NCI-H748 treated with DMSO at 0.1 percent for 48 hours (cell line): ENCODE results near the gene MAGI2.
"Not testable (repeated sequence)": the region's sequence is repeated elsewhere in the genome, so short reads cannot be mapped to it uniquely, and the experiment has no call there.

Experiments
- DNase-seq: peaks from one replicate; lab custom pipeline; 2025; lab: John Stamatoyannopoulos, UW

Gene MAGI2

DNA sequence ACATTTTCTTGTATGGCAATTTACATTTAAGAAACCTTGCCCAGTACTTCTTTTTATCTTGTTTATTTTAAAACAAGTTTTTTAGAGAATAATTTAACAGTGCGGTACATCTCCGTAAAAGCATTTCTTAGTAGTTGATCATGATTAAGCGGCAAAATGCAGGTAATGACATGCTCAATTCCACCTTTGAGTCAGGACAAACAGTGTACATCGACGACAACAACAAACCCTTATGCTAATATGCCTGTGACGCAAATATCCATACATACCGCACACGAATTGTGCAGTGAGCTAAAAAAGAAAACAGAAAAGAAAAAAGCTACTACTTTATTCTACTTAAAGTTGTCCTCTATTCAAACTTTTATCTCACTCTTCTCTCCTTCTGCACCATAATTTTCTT is 1.9 kb downstream of the MAGI2 start:
- DNase-seq: no peak

DNA sequence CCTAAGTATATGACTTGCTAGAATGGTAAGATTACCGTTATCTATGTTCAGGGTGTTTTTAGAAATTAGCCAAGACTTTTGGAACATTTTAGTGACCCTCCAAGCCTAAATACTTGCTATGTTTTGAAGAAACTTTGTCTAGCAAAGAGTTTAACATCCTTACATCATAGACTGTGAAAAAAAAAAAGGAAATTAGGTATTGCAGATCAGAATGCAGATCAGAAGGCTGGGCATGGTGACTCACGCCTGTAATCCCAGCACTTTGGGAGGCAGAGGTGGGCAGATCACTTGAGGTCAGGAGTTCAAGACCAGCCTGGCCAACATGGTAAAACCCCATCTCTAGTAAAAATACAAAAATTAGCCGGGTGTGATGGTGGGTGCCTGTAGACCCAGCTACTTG is 10.7 kb downstream of the MAGI2 start:
- DNase-seq: not testable (repeated sequence)

DNA sequence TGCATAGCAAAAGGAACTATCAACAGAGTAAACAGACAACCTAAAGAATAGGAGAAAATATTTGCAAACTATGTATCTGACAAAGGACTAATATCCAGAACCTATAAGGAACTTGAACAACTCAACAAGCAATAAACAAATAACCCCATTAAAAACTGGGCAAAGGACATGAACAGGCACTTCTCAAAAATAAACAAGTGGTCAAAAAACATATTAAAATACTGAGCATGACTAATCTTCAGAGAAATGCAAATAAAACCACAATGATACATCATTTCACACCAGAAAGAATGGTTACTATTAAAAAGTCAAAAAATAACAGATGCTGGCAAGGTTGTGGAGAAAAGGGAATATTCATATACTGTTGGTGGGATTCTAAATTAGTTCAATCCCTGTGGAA is 17.1 kb downstream of the MAGI2 start:
- no peak for DNase-seq

DNA sequence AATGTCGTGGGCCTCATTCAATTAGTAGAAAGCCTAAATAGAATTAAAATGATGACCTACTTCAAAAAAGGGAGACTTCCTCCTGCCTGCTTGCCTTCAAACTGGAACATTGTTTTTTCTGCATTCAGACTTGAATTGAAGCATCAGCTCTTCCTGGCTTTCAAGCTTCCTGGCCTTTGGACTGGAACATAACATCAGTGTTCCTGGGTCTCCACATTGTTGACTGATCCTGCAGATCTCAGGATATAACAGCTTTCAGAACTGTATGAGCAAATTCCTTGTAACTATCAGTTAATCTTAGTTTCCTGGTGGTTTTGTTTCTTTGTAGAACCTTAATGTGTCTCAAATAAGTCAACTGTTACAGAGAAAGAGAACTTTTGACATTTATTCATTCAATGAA is 18.6 kb downstream of the MAGI2 start:
- no peak for DNase-seq

DNA sequence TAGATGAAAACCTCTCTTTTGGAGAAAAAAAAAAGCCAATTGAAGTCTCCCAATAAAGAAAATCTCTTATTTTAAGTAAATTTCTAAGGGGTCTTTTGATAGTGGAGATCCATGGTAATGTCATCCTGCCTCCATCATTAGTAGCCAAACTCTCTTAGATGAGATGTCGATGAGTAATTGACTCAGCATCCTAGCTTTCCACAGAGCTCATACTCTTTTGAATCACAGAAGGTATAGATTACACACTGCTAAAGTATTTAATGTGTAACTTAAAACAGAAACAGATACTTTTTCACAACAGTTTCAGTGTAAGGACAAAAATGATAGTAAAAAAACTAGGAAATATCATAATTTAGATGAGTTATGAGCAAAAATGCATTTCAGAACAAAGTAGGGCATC is 19.4 kb downstream of the MAGI2 start:
- no peak for DNase-seq

DNA sequence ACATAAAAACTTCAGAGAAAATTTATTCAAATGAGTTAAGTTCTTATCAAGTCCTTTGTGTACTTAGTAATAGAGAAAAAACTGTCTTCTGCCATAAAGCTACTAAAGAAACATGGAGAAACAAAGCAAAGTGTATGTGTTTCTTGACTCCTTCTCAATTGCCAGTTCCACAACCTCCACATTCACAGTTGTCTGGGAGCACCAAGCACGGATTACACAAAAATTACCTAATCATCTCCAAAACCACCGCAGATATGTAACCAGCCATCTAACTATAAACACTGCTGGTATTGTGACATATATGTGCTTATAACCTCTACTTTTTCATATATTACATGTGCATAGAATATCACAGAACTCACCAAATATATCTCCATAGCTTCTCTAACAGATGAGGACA is 23.1 kb downstream of the MAGI2 start:
- DNase-seq: no peak

DNA sequence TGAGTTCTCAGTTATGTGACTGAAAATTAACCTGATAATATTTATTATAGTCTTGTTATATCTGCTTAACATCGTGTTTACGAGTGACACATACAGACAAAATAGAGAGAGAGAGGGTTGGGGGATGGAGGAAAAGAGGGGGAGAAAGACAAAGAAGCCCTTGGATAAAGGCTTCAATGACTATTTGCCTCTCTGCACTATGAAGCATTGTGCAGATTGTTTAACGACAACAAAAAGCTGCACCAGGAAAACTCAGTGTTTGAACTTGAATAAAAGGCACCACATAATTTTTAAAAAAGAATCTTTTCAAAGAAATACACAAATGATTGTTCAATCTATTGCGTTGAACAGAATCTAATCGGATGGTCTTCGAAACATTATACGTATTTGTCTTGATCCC is 27.8 kb downstream of the MAGI2 start:
- DNase-seq: no peak

DNA sequence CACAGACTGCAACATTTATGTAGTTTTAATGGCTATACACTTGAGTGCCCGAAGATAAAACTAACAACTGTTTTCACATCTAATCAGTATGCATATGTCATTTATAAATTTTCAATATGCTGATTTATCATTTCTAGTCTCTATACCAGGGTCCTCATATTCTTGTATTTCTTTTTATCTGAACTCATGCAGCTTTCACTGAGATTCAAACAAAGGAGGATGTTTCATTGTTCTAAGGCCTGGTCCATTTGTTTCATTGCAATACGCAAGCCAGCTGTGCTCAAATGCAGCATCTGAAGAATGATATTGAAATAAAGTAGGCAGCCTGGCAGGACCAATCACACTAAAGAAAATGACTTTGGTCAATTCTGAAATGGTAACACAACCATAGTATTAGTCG is 31.7 kb downstream of the MAGI2 start:
- no peak for DNase-seq

DNA sequence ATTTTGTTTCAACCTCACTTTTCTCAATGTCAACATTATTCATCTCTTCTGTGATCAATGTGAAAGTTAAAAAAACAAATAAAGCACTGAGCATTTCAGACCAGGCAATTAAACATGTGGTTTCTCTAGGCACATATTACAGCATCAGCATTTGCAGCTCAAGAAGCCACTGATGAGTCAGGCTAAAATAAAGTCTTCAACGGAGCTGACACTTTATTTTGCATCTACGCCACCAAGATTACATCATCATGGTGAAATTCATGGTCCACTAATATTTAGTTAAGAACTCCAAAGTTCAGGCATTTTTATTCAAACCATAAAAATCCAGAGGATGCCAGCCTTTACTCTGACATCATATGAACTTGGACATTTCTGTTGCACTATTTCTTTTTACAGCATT is 33.0 kb downstream of the MAGI2 start:
- no peak for DNase-seq

DNA sequence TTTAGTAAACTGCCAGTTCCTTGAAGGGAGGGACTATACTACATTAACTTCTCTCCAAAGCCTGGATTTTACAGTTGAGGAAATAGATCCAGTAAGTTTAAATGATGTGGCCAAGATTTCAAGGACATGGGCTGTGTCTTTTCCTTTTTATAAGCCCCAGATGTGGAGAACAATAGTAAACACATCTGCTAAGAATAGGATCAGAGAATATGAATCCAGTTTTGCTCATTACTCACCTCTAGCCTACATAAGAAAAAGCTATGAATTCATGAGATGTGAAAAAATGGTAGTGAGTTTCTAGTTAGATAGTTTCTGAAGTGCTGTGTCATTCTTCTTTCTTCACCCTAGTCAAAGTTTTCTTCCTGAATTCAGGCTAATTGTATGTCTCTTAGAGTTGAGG is 38.6 kb downstream of the MAGI2 start:
- no peak for DNase-seq

DNA sequence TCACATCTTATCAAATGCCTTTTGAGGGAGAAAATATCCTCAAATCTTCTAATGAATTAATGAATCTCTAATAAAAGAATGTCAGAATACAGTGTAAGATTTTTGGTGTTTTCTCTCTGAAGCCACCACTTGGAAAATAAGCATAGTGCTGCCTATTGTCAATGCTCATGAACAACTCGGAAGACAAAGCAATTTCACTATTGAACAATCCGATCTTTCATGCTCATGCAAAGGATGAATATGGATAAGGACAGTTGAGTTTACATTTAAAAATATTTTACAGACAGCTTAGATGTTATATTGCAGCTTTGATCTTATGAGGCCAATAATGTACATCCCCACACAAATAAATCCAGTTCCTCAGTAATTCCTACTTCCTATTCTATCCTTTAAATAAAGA is 40.6 kb downstream of the MAGI2 start:
- DNase-seq: no peak

DNA sequence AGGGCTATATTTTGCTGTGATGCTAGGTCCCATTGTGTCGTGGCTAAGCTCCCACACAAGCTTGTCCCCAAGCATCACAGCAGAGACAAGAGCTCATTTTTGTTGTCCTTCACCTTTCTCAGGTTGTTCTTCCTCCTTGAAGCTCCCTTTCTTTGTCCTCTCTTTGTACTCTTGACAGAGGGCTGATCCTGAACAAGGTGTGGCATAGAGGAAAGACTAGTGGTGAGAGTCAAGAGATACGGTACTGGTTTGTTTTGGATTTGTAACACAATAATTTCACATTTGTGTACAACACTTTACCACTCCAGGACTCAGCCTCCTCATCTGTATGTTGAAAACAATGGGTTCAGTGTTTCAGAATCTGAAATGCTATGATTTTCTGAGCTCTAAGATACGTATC is 41.0 kb downstream of the MAGI2 start:
- DNase-seq: no peak

DNA sequence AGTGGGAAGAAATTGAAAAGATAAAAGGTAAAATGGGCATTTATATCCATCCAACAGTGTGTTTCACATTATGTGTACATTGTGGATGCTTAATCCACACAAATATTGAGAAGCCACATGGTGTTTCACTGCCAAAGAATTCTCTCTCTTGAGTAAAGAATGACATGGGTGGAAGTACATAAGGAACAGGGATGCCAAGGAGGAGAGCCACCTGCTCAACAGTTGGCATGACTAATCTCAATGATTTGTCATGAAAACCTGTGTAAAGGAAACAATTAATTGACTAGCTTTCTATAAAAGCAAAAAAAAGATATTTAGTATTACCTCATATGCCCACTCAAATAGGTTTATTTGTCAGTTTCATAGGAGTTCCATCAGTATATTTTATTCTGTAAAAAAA is 43.1 kb downstream of the MAGI2 start:
- DNase-seq: no peak

DNA sequence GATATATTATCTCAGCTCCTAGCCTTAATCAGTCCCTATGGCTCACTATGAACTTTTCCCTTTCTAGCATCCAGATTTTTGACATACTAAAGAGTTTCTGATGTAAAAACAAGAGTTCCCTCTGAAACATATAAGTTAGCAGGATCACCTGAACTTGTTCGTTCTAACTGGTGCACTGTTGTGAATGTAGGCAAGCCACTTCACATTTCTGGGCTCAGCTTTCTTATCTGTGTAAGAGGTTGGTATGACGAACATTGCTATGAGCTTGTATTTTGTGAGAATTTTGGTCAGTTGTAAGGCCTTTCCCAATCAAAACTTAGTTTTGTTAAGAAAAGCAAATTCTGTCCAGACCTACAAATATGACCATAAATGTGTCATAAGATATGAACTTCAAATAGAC is 46.1 kb downstream of the MAGI2 start:
- DNase-seq: no peak

DNA sequence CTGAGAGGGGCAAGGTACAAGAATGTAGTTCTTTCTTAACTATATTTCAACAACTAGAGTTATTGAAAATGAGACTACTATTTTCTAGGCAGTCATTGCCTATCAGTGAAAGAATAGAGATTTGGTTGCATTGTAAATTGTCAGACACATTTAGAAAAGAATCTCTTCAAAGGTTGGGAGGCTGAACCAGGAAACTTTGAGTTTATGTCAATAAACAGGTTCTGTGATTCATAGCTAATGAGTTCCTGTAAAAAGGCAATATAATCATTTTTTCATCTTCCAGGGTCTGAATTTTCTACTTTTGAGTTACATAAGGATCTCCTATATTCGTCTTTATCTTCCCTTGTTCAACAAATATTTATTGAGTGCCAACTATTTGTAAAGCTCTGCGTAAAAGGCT is 47.1 kb downstream of the MAGI2 start:
- DNase-seq: no peak

DNA sequence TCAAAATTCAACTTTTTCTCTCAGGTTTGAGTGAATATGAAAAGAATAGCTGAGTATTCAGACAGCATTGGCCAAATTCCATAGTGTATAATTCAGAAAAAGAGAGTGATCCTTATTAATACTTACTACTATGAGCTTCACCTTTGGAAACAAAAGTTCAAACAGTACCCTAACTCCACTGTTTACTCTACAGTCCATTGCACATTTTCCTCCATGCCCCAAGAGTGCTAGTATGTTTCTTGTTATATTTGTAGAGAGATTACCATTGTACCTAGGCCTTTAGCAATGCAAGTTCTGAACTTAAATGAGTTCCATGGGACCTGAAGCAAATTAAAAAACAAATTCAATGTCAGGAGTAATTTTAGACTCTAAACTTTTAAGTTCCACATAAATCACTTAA is 48.1 kb downstream of the MAGI2 start:
- DNase-seq: no peak

DNA sequence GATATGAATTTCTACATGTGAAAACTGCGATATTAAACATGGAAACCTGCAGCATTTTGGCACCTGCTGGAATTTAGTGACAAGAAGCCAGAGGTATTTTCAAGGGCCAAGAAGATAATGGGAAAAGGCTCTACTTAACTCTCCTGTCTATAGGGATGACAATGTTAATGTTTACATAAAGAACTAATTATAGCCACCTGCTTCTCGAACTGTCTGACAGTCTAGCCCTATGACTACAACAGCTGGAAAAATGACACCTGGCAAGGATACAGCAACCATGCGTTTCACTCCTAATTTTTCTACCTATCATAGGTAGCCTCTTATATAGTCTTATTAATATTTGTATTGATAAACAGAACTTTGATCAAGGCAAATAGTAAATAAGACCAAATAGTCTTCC is 49.6 kb downstream of the MAGI2 start:
- peak; percentile 66 for DNase-seq

DNA sequence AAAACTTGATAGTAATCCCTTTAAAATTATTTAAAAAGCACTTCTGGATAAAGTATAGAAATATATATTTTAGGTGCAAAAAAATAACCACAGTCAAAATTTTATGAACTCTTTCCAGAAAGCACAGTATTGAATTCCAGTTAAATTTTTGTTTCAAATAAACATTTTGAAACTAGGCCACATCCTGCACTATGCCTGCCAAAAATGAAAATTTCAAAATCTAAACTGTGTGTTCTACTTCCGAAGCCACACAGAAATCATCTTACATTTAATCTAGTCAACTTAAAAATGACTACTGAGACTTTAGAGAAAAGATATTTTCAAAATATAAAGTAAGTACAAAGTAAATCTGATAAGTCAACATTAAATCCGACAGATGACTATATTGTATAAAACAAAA is 50.0 kb downstream of the MAGI2 start:
- no peak for DNase-seq

DNA sequence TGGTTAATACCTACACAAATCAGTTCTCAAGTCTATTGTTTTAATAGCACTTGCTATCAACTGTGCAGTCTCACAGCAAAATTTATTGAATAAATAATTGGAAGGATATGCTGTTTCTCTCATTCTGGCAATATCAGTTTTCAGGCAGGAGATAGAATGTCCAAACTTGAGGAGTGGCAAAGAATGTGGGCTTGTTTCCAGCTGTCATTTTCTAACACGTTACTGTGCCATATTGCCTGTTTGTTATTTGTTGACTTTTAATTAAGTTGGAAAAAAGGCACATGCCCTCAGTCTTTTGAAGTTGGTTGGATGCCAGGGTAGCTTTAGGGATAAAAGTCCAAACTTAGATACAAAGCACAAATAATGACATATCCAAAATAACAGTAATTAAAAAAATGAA is 52.2 kb downstream of the MAGI2 start:
- no peak for DNase-seq

DNA sequence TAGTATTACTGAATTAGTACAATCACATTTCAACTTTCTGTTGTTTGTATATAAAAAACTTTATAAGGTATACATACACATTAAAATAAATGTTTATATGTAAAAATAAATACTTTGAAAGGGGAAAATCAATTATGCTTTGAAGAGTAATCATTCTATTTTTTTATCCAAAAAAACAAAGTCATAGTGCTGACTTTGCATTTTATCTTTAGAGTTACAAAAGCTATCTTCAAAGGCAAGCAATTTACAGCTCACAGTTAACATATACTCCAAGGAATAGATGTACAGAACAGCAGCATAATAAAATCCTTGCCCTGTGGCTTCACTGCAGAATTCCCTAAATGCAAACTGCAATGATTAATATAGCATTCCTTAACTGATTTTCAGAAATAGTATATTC is 53.2 kb downstream of the MAGI2 start:
- DNase-seq: no peak

DNA sequence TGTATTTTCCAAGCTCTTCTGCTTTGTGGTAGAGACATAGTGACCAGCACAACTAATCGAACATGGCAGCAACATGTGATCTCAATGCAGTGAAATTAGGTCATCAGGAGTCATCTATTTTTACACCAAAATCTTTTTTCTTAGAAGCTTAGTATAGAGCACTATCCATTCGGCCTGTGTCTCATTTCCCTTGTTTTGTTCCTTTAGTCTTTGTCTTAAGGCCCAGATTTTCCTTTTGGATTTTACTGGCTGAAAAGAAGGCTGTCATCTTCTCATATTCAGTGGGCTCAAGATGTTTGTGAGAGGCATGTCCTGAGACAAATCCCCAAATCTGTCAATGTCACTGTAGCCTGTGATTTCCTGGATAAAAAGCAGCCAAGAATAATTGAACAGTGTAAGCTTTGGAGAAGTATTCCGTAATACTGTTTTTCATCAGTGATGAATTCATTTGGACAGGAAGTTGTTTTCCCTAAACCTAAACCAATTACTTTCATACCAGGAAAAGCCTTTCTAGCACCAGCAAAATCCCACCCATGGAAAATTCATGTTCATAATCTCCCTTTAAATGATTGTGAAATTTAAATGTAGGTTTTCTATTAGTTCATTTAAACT is 55.2 kb downstream of the MAGI2 start:
- no peak for DNase-seq

DNA sequence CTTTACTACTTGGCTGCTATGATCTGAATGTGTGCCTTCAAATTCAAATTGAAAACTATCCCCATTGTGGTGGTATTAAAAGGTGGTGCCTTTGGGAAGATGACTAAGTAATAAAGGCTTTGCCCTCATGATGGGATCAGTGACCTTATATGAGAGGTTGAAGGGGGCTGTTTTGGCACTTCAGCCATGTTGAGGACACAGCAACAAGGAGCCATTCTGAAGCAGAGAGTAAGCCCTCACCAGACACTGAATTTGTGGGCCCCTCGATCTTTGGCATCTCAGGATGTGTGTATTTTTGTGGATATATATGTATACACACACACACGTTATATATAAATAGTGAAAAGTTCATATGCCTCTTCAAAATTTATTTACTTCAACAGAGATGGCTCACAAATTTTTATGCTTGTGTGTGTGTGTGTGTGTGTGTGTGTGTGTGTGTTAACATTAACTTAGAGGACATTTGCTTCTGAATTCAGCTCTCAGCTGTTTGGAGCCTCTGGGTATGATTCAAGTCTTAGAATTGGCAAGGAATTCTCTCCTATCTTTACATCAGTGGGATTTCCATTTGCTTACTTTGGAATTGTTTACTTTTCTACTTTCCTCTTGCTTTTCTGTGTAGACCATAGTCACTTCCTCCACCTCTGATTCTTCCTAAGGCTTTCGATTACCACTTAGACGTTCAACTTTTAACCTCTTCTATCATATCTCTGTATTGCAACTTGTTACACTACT is 66.6 kb downstream of the MAGI2 start:
- no peak for DNase-seq

DNA sequence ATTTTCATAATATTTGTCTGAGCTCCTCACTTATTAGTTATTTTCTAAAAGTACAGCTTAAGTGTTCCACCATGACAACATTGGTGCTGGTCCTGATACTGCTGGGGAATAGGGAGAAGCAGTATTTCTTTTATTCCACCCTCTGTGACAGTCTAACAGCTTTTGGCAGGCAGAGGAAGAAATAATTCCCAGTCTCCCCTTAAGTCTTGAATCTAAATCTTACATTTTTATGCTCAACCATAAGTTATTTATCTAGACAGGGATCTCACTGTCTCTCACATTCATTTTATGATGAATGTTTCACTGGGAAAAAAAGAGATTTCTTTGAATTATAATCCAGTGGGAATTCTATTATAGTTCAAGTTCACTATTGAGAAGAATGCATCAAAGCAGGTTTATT is 71.5 kb downstream of the MAGI2 start:
- DNase-seq: no peak

DNA sequence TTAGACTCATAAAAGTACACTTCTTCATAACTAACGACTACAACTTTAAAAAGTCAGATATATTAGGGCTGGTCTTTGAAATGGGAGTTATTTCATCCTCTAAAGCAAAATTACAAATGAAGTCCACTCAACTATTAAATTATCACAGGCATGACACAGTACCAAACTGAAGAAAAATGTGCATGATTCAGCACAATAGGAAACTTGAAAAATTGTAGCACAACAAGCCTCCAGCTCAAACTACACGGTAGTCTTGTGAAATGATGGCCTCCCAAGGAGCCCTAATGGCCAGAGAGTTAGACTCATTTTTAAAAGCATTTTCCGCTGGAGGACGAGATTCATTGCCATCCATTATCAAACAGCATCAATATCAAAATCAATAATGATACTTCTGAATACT is 76.4 kb downstream of the MAGI2 start:
- no peak for DNase-seq
